SK-MEL-5 (cell line): ENCODE data around the gene SSR2. TPM values are rescaled to one million over a fixed set of nuclear protein-coding genes. Genes with fewer than 3 reads are reported as not detected.
A peak's percentile ranks its signal among the peaks of the same experiment; 100 is the strongest.
"Not testable (repeated sequence)": the region's sequence is repeated elsewhere in the genome, so short reads cannot be mapped to it uniquely, and the experiment has no call there.

ENCODE experiments used
- DNase-seq: peaks from one replicate; pipeline ENCODE4 v3.0.0-alpha.2; 2016; ENCODE audit warnings: low read depth, low spot score
- in situ Hi-C: cut with HindIII; loops from 2 replicates; pipeline ENCODE4 v1.10.0; 2016; ENCODE audit warnings: low sequenced_read_pairs, high pct_unique_total_duplicates, low pct_unique_long_range_greater_than_20kb
- total RNA-seq: library from RNA; depleted of rRNA; stranded (reverse); fragments of >200 nt; shearing (Covaris generic); gene quantifications from 2 replicates; pipeline ENCODE4 v1.2.3, GENCODE V29; 2014

The SSR2 gene
- total RNA-seq, 1 experiment from 2014 or later = 350 TPM

GRCh38 chr1:156006666-156007376, 13.9 kb downstream of the SSR2 start:
- peak; percentile 86 for DNase-seq

GRCh38 chr1:156004843-156005584, 15.7 kb downstream of the SSR2 start:
- DNase-seq = no peak
- in situ Hi-C loops = no loop called here

More at GRCh38 chr1:156006666-156007376, 13.9 kb downstream of the SSR2 start:
- in situ Hi-C loops = no loop called here

- in situ Hi-C loops = no loop called here
- DNase-seq = no peak
Measured at GRCh38 chr1:156003923-156004188, 16.9 kb downstream of the SSR2 start.

GRCh38 chr1:156002188-156002911, 18.4 kb downstream of the SSR2 start:
- in situ Hi-C loops = no loop called here
- DNase-seq = no peak

GRCh38 chr1:156001662-156002171, 19.0 kb downstream of the SSR2 start:
- no peak for DNase-seq

GRCh38 chr1:156001021-156001661, 19.6 kb downstream of the SSR2 start:
- no peak for DNase-seq
- in situ Hi-C loops = no loop called here

More at GRCh38 chr1:156001662-156002171, 19.0 kb downstream of the SSR2 start:
- in situ Hi-C loops = no loop called here

GRCh38 chr1:155999964-156000363, 20.8 kb downstream of the SSR2 start:
- DNase-seq = no peak
- in situ Hi-C loops = no loop called here

GRCh38 chr1:155996166-155996565, 24.6 kb downstream of the SSR2 start:
- peak; percentile 26 for DNase-seq
- in situ Hi-C loops = no loop called here

- in situ Hi-C loops = no loop called here
- DNase-seq = no peak
Measured at GRCh38 chr1:155993595-155993994, 27.2 kb downstream of the SSR2 start.

GRCh38 chr1:155990005-155990739, 30.6 kb downstream of the SSR2 start:
- in situ Hi-C loops = no loop called here
- DNase-seq = no peak

- in situ Hi-C loops = no loop called here
Measured at GRCh38 chr1:155989242-155990004, 31.3 kb downstream of the SSR2 start.

GRCh38 chr1:155984903-155985645, 35.7 kb downstream of the SSR2 start:
- DNase-seq, in situ Hi-C loops: not testable (repeated sequence)

More at GRCh38 chr1:155989242-155990004, 31.3 kb downstream of the SSR2 start:
- DNase-seq = peak; percentile 78

- in situ Hi-C loops = no loop called here
- DNase-seq = no peak
Measured at GRCh38 chr1:155984341-155984740, 36.4 kb downstream of the SSR2 start.

GRCh38 chr1:155983191-155984024, 37.3 kb downstream of the SSR2 start:
- DNase-seq = peak; percentile 99
- in situ Hi-C loops = no loop called here

- in situ Hi-C loops = no loop called here
- no peak for DNase-seq
Measured at GRCh38 chr1:155982106-155982505, 38.6 kb downstream of the SSR2 start.
